HG03196 (cell line): Measurements from ENCODE around the gene KLHL30.

Experiments used
- ATAC-seq: cut with Tn5 transposase; IDR thresholded peaks from one replicate; pipeline ENCODE4 v1.9.1; 2021; ENCODE audit not compliant: unreplicated experiment

KLHL30 gene

GRCh38 chr2:238117199-238118154, 21.0 kb upstream of the KLHL30 start:
- ATAC-seq = no peak

- no peak for ATAC-seq
These were observed 18.6 kb upstream of the KLHL30 start for GRCh38 chr2:238119756-238120462.

DNA sequence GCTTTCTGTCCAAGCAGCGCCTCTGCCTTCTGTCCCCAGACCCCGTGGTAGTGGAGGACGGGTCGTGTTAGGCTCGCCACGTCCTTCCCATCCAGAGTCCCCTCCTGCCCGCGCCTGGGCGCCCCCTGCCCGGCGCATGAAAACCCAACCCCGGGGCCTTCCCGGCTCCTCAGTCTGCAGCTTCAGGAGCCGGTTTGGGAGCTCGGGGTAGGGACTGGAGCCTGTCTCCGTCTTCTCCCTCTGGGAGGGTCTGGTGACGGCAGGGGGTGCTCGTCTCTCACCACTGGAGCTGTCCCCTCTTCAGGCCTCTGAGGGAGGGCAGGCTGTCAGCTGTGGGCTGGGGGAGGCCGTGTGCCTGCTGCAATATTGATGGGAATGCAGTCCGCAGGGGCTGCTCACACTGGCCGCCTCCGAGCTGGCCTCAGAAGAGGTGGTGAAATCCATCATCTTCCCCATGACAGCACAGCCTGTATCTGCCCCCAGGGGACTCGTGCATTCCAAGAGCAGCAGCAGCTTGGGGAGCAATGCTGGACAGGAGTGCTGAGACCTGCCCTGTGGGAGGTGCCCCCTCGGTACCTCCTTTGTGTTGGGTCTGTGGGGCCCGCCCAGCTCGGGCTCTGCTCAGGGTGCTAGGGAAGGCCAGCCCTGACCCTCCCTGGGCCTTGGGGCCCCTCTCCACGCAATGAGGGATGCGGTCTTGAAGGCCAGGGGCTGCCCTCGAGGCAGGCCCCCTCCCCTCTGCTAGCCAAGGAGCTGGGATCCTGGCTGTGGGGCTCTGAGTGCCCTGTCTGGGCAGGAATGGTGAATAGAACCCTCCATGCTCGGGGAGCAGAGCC, 17.8 kb upstream of the KLHL30 start:
- no peak for ATAC-seq

DNA sequence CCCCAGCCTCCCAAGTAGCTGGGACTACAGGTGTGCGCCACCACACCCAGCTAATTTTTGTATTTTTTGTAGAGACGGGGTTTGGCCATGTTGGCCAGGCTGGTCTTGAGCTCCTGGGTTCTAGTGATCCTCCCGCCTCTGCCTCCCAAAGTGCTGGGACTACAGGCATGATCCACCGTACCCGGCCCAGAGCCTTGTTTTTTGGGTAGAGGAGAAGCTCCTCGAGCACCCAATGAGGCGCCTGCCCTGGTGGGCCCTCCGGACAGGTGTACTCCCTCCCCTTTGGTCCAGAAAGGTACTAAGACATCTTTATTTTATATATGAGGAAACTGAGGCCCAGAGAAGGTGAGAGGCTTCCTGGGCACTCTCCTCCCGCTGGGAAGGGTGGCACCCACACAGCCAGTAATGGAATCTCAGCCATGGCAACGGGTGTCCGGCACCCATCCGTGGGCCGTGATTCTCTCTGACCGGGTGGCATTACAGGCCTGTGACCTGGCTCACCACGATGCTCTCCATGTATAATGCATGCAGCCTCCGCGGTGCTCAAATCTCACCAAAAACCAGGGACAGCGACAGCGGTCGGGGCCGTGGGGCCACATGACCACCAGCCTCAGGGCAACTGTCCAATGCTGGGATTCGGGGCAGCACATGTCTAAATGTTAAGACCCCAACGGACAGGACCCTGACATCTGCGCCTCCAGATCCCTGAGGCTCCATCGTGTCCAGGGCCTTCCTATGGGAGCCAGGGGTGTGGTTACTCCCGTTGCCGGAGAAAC, 16.8 kb upstream of the KLHL30 start:
- no peak for ATAC-seq

GRCh38 chr2:238122287-238123217, 15.9 kb upstream of the KLHL30 start:
- ATAC-seq = no peak

DNA sequence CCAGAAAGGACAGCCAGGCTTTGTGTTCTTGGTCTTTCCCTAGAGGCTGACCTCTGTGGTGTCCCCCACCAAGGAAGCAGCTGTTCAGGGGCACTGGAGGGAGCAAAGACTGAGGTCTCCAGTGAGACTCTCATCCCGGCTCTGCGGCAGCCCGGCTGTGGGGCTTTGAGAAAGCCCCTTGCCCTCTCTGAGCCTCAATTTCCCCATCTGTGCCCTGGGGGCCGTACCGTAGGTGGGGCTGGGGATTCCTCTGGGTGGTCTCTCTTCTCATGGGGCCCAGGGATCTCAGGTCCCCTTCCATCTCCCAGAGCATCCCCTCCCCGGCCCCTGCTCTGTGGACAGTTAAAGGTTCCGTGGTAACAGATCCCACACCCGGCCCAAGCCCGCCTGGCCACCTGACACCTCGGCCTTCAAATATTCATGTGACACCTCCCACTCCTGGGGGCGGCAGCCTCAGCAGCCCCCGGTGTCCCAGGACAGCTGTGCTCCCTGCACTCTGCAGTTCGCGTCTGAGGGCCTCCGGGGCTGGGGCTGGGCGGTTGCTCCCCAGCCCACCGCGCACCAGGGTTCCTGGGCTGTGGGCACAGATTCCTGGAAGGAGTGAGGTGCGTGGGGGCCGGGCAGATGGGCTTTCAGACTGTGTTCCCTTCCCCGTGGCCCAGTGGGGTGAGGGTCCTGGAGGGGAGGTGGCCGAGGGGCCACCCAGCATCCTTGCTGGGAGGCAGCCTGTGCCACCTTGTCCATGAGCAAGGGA, 15.1 kb upstream of the KLHL30 start:
- no peak for ATAC-seq

DNA sequence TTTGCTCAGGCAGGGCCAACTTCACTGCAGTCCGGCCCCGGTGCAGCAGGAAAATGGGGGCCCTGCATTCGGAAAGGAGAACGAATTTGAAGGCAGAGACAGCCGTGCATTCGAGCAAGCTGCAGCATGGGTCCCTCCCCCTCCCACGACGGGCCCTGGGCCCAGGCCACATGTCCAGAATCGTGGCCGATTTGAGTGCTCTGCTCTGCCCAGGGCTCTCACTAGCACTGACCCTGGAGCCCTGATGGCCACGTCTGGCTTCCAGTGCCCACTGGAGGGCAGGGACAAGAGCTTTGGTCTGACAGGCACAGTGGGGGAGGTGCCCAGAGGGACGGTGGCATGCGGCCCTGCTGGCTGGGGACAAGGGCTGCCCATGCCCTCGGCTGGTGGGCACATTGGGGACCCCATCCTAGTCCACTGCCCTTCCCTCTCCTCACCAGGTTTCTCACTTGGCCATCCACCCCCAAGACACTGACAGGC, 14.4 kb upstream of the KLHL30 start:
- no peak for ATAC-seq

- no peak for ATAC-seq
These were observed 13.9 kb upstream of the KLHL30 start for GRCh38 chr2:238124488-238125126.

DNA sequence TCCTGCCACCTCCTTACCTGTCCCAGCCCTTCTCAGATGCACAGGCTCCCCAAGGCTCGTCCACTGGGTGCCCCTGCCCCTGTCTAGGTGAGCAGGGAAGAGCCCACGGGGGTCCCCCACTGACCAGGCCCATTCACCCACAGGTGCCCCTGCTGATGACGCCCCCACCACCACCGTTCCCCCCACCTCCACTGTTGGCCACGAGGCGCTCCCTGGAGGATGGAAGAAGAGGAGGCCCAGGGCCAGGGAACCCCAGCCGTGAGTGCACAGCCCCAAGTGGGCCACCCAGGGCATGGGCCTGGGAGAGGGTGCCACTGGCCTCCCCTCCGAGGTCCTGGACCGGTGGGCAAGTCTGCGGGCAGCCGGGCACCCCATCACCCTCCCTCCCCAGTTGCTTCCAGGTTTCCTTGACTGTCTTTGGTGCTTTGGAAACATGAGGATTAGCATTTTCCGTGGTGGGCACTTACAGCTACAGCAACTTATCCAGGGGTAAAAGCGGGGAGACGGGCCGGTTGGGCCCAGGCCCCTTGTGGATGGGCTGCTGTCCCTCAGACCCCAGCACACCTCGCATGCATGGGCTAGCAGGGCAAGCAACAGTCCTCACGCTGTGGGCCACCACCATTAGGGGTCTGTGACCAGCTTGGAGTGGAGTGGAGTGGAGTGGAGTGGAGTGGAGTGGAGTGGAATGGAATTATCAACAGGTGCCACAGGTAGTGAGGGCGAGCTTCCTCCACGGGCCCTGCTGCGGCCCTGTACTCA, 13.2 kb upstream of the KLHL30 start:
- no peak for ATAC-seq

DNA sequence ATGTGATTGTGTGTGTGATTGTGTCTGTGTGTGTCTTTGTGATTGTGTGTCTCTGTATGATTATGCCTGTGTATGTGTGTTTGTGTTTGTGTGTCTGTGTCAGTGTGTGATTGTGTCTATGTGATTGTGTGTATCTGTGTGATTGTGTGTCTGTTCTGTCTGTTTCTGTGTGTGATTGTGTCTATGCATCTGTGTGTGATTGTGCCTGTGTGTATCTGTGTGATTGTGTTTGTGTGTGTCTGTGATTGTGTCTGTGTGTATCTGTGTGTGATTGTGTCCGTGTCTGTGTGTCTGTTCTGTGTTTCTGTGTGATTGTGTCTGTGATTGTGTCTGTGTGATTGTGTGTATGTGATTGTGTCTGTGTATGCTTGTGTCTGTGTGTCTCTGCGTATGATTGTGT, 12.1 kb upstream of the KLHL30 start:
- ATAC-seq = no peak

GRCh38 chr2:238126775-238127164, 11.7 kb upstream of the KLHL30 start:
- no peak for ATAC-seq

GRCh38 chr2:238127165-238128060, 11.1 kb upstream of the KLHL30 start:
- ATAC-seq = no peak

DNA sequence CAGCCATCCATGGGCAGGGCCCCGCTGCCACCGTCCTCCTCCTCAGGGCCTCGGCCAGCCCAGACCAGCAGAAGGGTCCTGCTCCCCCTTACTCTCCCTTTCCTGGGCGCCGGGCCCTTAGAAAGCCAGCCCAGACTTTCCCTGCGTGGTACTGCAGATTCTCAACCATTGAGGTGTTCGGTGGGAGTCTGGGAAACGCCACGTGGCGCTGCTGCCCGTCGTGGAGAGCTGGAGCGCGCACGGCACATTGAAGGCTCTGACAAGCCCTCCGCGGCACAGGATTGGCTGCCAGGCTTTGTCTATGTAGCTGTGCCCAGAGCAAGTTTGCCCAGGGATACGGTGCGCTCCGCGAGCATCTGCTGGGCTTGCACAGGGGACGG, 10.4 kb upstream of the KLHL30 start:
- no peak for ATAC-seq

DNA sequence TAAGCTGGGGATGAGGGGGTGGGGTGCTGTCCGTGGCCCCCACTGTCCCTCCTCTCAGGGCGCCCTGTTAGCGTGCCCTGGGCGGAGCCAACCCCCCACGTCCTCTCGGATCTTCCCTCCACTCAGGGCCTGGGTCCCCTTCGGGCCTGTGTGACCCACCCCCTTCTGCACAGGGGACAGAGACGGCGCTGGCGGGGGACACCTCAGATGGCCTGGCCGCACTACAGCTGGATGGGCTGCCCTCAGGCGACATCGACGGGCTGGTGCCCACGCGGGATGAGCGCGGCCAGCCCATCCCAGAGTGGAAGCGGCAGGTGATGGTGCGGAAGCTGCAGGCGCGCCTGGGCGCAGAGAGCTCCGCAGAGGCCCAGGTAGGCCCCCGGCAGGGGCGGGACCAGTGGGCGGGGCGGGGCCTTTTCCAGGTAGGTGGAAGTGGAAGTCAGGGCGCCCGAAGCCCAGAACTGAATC, 9.9 kb upstream of the KLHL30 start:
- no peak for ATAC-seq

DNA sequence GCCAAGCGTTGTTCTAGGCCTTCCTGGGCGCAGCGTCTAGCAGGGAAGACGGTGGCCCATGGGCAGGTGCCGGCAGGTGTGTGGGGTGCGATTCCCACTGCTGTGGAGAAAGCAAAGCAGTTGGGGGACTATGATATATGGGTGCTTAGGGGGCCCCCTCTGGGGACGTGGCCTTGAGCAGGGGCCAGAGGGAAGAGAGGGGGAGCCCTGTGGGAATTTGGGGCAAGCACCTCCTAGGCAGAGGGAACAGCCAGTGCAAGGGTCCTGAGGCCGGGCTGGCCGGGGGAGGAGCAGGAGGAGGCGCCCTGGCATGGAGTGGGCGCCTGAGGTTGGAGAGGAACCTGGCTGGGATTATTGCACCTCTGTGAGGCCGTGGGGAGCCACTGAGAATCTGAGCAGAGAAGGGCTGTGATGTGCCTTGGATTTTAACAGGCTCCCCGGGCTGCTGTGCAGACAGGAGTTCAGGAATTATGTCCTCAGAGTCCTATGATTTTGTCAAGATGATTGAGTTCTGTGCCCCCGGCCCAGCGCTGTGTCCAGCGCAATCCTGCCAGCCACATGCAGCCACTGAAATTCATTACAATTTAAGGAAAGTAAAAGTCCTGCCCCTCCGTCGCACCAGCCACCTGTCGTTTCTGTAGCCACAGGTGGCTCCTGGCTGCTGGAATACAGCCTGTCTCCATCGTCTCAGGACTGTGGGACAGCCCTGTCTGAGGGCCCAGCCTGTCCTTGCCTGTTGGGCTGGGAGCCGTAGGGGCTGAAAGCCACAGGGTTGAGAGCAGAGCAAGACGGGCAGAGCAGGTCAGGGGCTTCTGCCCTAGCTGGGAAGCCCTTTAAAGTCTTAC, 9.1 kb upstream of the KLHL30 start:
- no peak for ATAC-seq
